ENCODE data around the gene ZNF554.

The ZNF554 gene

GRCh38 chr19:2856457-2857050 lies 36.9 kb downstream of the ZNF554 start:
- no peak overlapping the region for H3K27ac ChIP-seq
- TF ChIP-seq CTCF (conservative IDR thresholded peaks at IDR 0.05) (no peak), ZFX (IDR thresholded peaks at IDR 0.05) (no peak)

GRCh38 chr19:2858864-2859263 lies 39.2 kb downstream of the ZNF554 start:
- TF ChIP-seq ZFX (IDR thresholded peaks at IDR 0.05) (no peak), CTCF (conservative IDR thresholded peaks at IDR 0.05) (no peak)
- H3K27ac ChIP-seq, result no peak overlapping the region

GRCh38 chr19:2863816-2864215 lies 44.1 kb downstream of the ZNF554 start:
- no peak overlapping the region for H3K27ac ChIP-seq
- TF ChIP-seq ZFX (IDR thresholded peaks at IDR 0.05) (no peak), CTCF (conservative IDR thresholded peaks at IDR 0.05) (no peak)

GRCh38 chr19:2865334-2866100 lies 45.8 kb downstream of the ZNF554 start:
- TF ChIP-seq ZFX (IDR thresholded peaks at IDR 0.05) (no peak), CTCF (conservative IDR thresholded peaks at IDR 0.05) (no peak)

GRCh38 chr19:2866495-2867024 lies 46.9 kb downstream of the ZNF554 start:
- H3K27ac ChIP-seq, result no peak overlapping the region
- TF ChIP-seq ZFX (IDR thresholded peaks at IDR 0.05) (no peak), CTCF (conservative IDR thresholded peaks at IDR 0.05) (no peak)

More at GRCh38 chr19:2865334-2866100, 45.8 kb downstream of the ZNF554 start:
- H3K27ac ChIP-seq, result no peak overlapping the region

GRCh38 chr19:2867025-2867991 lies 47.6 kb downstream of the ZNF554 start, which contains the start of gene ZNF556:
TSS of gene ZNF556 (plus strand) at chr19:2867335. CDS start at chr19:2867422, 87 bp downstream.
- H3K27ac ChIP-seq, result no peak within 1 kb of the TSS

More at GRCh38 chr19:2867025-2867991, 47.6 kb downstream of the ZNF554 start, which contains the start of gene ZNF556:
- TF ChIP-seq CTCF (conservative IDR thresholded peaks at IDR 0.05) (no peak), ZFX (IDR thresholded peaks at IDR 0.05) (no peak)

Data from C4-2B (cell line).